ENCODE results near the gene CAPN9. TPM values are rescaled to one million over a fixed set of nuclear protein-coding genes. Genes with fewer than 3 reads are reported as not detected.

Gene CAPN9
- polyA plus RNA-seq, 3 donors: 0.13 to 1.9 (median 0.45) TPM

GRCh38 chr1:230850547-230850946 is 103.4 kb downstream of the CAPN9 start:
- WGBS, 3 donors: 87 to 98% (median 98%) methylated on average over 8 of the region's 8 CpGs
- H3K27ac ChIP-seq (ENCODE audit: low read depth, low read length): no peak overlapping the region

DNA sequence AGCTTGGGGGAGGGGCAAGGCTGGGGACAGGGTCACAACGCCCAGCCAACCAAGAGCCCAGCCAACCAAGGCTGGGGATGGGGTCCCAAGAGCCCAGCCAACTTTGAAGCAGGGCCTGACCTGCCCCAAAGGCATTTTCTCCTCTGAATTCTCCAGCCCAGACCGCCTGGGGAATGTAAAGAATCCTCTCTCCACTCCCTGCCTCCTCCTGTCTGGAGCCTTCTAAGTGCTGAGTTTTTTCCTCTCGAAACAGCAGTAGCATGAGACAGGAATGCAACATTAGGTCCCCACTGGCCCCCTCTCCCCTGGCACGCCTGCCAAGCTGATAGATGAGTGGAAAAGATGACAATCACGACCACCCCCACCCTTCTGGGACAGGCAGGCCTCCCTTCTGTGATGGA is 104.1 kb downstream of the CAPN9 start:
- 65 to 83% (median 69%) methylated on average over 5 of the region's 5 CpGs for WGBS, 3 donors
- peak overlapping the region; percentile 11 for H3K27ac ChIP-seq (ENCODE audit: low read depth, low read length)

Other genes starting within 250 kb of the CAPN9 start
- 10 to 100 TPM in 2 of 3 donors, 1 to 10 TPM in 1; 9.9 to 11.6 (median 10.2) TPM for gene COG2, start 104.9 kb upstream of the CAPN9 start, polyA plus RNA-seq
- 10 to 100 TPM in 1 of 3 donors, 1 to 10 TPM in 2; 7.5 to 21.5 (median 7.6) TPM for gene AGT, start 33.3 kb upstream of the CAPN9 start, polyA plus RNA-seq
- gene C1orf198, start 121.1 kb downstream of the CAPN9 start, polyA plus RNA-seq: 10 to 100 TPM; 11.8 to 19.2 (median 15.0) TPM
- gene TTC13, start 231.5 kb downstream of the CAPN9 start, polyA plus RNA-seq: 1 to 10 TPM; 4.2 to 6.4 (median 4.3) TPM
- 10 to 100 TPM; 13.3 to 15.2 (median 13.5) TPM for gene ARV1, start 231.7 kb downstream of the CAPN9 start, polyA plus RNA-seq